GM18870 (cell line): ENCODE data around the gene CCM2.
"Not testable (repeated sequence)": the region's sequence is repeated elsewhere in the genome, so short reads cannot be mapped to it uniquely, and the experiment has no call there.

Experiments used
- ATAC-seq: cut with Tn5 transposase; IDR thresholded peaks from one replicate; pipeline ENCODE4 v1.9.1; 2021; ENCODE audit warnings: moderate library complexity; ENCODE audit not compliant: unreplicated experiment

The CCM2 gene

GRCh38 chr7:45098983-45099839 lies 99.2 kb downstream of the CCM2 start:
- no peak for ATAC-seq

- no peak for ATAC-seq
Measured at GRCh38 chr7:45099891-45100760, 100.1 kb downstream of the CCM2 start.

- ATAC-seq, result no peak
Measured at GRCh38 chr7:45100761-45101480, 100.9 kb downstream of the CCM2 start.

DNA sequence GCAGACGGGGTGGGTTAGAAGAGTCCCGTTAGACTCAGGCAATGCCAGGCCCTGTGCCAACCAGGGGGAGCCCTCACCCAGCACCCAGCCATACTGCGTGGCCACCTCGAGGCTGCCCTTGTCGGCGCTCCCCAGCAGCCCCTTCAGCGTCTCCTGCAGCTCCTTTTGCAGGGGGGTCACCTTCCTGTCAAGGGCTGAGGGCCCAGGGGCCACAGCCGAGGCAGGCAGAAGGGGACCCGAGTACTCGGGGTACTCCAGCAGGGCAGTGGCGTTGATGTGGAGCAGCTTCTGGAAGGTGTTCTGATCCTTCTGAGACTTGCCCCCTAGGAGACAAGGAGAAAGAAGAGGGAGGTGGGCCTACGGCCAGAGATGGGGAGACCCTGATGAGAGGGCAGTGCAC lies 101.7 kb downstream of the CCM2 start:
- ATAC-seq, result no peak

- no peak for ATAC-seq
Measured at GRCh38 chr7:45102785-45103712, 103.0 kb downstream of the CCM2 start.

DNA sequence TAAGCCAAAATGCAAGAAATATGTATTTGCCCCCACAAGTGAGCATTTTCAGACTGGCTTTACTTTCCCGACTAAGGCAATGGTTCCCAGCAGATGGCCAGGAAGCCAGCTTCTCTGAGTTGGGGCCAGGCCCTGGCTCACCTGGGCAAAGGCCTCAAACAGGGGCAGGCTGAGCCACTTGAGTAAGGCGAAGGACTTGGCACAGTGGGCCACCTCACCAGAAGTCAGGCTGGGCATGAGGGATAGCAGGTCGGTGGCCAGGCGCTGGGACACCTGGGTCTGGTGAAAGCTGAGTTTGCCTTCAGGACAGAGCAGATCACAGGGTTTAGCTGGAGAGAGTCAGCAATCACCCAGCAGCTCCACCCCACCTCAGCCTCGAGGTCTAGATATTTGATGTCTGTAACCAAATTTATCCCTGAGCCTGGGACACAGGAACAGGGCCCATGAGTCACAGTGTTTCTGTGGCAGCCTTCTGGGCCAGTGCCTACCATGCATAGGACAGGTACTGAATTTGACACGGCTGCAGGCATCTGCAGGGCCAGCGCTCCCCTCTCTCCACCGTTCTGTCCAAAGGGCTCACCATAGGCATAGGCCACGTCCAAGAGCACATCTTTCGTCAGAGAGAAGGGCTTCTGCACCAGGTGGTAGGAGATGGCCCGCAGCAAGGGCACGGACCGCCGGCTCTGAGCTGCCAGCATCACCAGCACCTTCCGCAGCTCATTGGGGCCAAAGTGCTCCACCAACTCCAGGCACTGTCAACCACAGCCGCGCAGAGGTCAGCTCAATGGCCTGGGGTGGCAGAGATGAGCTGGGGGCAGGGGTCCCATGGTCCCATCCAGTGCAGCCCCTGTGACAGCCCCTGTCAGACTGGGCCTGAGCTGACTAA lies 104.2 kb downstream of the CCM2 start:
- no peak for ATAC-seq

DNA sequence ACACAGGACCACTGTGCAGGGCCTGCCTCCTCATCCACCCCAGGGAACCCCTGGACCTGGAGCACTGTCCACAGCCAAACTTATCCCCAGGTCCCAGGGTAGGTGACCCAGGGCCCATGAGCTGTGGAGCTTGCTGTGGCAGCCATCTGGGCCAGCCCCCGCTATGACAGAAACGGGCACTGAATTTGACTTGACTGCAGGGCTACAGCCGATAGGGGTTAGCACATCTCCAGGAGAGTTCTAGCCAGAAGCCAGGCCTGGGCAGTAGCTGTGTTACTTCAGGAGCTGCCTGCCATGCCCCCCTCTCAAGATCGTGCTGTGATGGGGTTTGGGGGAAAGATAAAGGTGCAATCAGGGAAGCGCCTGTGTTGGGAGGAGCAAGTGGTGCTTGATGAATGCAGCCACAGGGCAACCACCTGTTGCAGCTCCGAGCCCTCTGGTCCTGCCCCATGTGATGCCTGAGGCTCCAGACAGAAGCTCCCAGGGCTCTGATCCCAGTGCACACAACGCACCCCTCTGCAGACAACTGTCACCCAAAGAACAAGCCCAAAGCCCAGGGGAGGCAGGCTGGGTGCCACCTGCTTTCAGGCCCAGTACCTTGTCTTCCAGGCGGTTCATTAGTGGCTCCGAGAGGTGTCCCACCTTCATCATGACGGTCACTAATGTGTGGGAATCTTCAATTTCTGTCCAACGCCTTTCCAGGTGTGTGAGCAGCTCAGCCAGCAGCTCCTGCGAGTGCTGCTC lies 105.0 kb downstream of the CCM2 start:
- ATAC-seq, result no peak

DNA sequence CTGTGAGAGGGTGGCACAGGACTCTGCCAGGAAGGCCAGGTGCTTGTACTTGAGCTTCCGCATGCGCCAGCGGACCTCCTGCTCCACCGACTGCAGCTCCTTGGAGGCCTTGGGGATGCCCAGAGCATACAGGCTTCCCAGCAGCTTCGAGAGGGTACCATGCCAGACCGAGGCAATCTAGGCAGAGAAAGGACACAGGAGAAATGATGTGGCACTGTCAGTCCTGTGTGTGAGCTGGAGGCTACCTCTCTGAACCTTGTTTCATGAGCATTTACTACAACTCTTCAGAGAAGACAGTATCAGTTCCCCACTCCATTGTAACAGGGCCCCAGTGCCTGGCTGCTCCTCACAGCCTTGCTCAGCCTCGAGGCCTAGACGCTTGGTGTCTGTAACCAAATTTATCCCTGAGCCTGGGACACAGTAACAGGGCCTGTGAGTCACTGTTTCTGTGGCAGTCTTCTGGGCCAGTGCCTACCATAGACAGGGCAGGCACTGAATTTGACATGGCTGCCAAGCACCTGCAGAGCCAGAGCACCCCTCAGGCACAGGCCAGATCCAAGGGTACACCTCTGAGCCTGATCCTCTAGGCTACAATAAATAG lies 105.7 kb downstream of the CCM2 start:
- no peak for ATAC-seq

GRCh38 chr7:45106820-45107219 lies 106.8 kb downstream of the CCM2 start:
- ATAC-seq, result no peak

- no peak for ATAC-seq
Measured at GRCh38 chr7:45107356-45107755, 107.4 kb downstream of the CCM2 start.

- ATAC-seq, result no peak
Measured at GRCh38 chr7:45108863-45109262, 108.9 kb downstream of the CCM2 start.

- peak; percentile 88 for ATAC-seq
Measured at GRCh38 chr7:45111298-45112223, 111.6 kb downstream of the CCM2 start, which contains the start of gene TBRG4. Gene TBRG4 (minus strand): TSS chr7:45111697. CDS start chr7:45109237, 2,460 bp downstream.

DNA sequence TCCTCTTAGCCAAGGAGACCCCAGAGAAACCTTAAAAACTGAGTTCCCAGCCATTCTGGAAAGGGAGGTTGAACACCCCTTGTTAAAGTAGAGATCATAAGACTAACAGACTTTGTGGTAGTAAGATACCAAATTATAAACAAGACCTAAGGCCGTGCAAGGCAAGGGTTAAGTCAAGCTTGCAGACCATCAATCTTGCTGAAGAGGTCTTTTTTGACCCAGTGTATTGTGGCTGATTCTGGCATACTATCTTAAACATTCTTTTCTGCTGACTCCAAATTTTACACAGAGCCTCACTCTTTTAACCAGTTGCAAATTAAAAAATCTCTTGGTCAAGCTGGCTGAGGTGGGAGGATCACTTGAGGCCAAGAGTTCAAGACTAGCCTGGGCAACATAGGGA lies 112.6 kb downstream of the CCM2 start:
- no peak for ATAC-seq

GRCh38 chr7:45114257-45114656 lies 114.3 kb downstream of the CCM2 start:
- ATAC-seq, result not testable (repeated sequence)

DNA sequence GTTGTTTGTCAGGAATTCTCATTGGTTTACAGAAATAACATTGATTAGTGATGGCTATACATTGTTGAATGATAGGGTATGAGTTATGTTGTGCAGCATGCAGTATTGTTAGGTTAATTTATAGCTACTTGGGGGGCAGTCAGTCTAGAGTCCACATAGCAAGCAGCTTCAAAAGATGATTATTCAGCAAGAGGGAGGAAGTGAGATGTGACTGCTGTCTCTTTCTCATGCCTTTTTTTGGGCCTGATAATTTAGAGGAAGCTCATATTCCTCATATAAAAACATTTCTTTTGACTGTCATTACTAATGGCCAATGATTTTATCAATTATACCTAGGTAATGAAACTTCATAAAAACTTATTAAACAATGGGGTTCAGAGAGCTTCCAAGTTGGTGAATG lies 114.9 kb downstream of the CCM2 start:
- no peak for ATAC-seq

DNA sequence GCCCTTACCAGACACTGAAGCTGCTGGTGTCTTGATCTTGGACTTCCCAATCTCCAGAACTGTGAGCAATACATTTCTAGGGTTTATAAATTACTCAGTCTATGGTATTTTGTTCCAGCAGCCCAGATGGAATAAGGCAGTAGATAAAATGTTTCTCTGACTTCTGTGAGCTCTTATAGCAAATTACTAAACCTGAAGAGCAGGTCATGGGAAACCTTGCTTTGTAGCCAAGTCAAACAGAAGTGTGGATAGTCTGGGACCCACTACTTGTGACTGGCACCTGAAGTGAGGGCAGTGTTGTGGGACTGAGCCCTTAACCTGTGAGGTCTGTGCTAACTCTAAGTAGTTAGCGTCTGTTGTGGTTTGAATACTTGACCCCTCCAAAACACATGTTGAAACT lies 116.0 kb downstream of the CCM2 start:
- no peak for ATAC-seq

- ATAC-seq, result no peak
Measured at GRCh38 chr7:45117582-45117981, 117.6 kb downstream of the CCM2 start.
